HuH-7.5 (cell line): ENCODE measurements around the gene TULP3.
A peak's percentile ranks its signal among the peaks of the same experiment; 100 is the strongest.

Experiments used
- DNase-seq: peaks from one replicate; pipeline ENCODE4 v3.0.0; 2011; ENCODE audit warnings: low spot score

Gene TULP3

GRCh38 chr12:2877047-2877952, 13.4 kb upstream of the TULP3 start, which contains the start of the genes FOXM1 and RHNO1:
Gene FOXM1 (minus strand): TSS chr12:2877174. CDS start chr12:2874478, 2,696 bp downstream.
Gene RHNO1 (plus strand): TSS chr12:2877223. CDS start chr12:2885367, 8,144 bp downstream.
- DNase-seq, result peak; percentile 90

- no peak for DNase-seq
These were observed 12.5 kb upstream of the TULP3 start for GRCh38 chr12:2877953-2878732.

- DNase-seq, result no peak
These were observed 10.8 kb upstream of the TULP3 start for GRCh38 chr12:2879853-2880252.

- DNase-seq, result no peak
These were observed 5.9 kb upstream of the TULP3 start for GRCh38 chr12:2884810-2885209.

GRCh38 chr12:2886768-2887450, 3.8 kb upstream of the TULP3 start:
- no peak for DNase-seq

GRCh38 chr12:2890001-2890387, 697 bp upstream of the TULP3 start:
- DNase-seq, result no peak

- peak; percentile 33 for DNase-seq
These were observed 756 bp downstream of the TULP3 start for GRCh38 chr12:2891240-2892053.

GRCh38 chr12:2892246-2892645, 1.6 kb downstream of the TULP3 start:
- no peak for DNase-seq

- DNase-seq, result no peak
These were observed 2.3 kb downstream of the TULP3 start for GRCh38 chr12:2893007-2893406.

GRCh38 chr12:2895051-2895451, 4.4 kb downstream of the TULP3 start:
- no peak for DNase-seq

- no peak for DNase-seq
These were observed 4.8 kb downstream of the TULP3 start for GRCh38 chr12:2895511-2895910.

GRCh38 chr12:2897418-2897817, 6.7 kb downstream of the TULP3 start:
- no peak for DNase-seq

- DNase-seq, result no peak
These were observed 10.0 kb downstream of the TULP3 start for GRCh38 chr12:2900642-2901041.

- DNase-seq, result no peak
These were observed 11.7 kb downstream of the TULP3 start for GRCh38 chr12:2902272-2902880.

GRCh38 chr12:2904260-2904659, 13.6 kb downstream of the TULP3 start:
- no peak for DNase-seq

- no peak for DNase-seq
These were observed 21.5 kb downstream of the TULP3 start for GRCh38 chr12:2912216-2912575.

GRCh38 chr12:2919249-2919648, 28.6 kb downstream of the TULP3 start:
- DNase-seq, result no peak

- DNase-seq, result no peak
These were observed 31.6 kb downstream of the TULP3 start for GRCh38 chr12:2922329-2922728.

- DNase-seq, result no peak
These were observed 32.4 kb downstream of the TULP3 start for GRCh38 chr12:2923057-2923456.

GRCh38 chr12:2924019-2924418, 33.3 kb downstream of the TULP3 start:
- DNase-seq, result no peak

- DNase-seq, result no peak
These were observed 34.8 kb downstream of the TULP3 start for GRCh38 chr12:2925322-2925995.
